G401.6 (cell line): ENCODE measurements around the gene ALOXE3.

Source experiments
- FAIRE-seq: peaks from 2 replicates; lab custom pipeline; 2012; peaks lifted over from hg19 to GRCh38; lab: Jason Lieb, UNC

Gene ALOXE3

DNA sequence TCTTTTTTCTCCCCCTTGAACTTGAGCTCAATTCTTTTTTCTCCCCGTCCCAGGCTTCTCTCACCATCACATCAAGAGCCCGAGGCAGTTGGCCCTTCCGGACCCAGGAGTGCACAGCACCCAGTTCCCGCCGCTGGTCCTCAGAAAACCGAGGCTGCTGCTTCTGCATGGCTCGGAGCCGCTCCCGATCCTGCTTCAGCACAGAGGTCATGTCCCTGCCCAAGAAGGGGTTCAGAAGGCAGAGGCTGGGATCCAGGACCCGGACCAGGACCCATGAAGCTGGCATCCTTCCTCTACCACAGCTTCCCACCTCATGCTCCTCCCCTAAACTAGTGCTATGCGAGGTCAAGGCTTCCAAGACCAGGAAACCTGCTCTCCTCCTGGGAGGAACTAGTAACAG is 23.4 kb upstream of the ALOXE3 start:
- no peak for FAIRE-seq

DNA sequence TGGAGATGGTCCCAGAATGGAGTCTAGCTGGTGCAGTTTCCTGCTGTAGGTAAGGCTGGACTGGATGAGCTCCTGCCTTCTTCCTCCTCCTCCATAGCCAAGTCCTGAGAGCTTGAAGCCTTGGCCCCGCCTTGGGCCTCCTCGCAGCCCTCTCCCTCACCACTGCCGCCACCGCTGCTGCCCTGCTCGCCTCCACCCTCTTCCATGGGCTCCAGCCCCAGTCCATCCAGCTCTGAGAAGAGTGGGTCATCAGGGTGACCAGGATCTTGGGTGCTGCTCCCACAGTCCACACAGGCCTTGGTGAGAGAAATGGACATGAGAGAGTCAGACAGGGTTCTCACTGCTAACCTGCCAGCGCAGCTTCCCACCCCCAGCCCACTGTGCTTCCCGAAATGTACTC is 22.7 kb upstream of the ALOXE3 start:
- FAIRE-seq = no peak

DNA sequence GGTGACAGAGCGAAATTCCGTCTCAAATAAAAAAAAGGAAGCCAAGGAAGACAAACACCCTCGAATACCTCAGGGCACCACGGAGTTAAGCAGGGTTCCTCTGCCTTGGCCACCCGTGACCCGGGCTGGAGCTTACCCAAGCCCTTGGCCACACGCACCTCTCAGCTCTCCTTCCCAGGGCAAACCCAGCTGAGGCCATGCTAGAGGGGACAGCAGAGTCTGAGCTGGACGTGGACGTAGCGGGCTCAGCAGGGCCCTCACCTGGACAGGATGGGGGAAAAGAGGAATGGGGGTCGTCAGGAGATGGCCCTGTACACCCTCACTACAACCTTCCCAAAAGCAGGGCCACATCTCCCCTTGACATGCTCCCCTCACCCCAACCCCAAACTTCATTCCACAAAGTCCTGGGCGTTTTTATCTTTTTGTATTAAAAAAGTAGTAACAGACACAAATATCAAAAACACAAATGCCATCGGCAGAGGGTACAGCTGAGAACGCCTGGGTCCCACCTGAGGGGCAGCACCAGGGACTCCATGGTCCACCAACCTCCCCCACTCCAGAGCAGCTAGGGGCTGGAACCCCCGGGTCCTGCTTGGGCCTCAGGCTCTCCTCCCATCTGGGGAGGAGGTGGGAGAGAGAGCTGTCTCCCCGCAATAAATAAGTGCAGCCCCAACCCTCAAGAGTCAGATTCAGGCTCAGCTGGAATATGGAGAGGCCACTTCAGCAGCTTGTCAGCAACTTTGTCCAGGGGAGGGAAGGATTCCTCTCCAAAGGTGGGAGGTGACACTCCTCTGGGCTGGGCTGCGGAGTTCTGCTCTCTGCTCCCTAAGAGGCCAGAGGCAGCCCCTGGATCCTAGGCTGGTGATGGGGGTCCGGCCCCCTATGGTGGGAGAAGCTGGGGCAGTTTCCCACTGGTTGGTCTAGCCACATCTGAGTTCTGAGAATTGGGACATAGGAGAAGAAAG is 22.0 kb upstream of the ALOXE3 start:
- FAIRE-seq = no peak

DNA sequence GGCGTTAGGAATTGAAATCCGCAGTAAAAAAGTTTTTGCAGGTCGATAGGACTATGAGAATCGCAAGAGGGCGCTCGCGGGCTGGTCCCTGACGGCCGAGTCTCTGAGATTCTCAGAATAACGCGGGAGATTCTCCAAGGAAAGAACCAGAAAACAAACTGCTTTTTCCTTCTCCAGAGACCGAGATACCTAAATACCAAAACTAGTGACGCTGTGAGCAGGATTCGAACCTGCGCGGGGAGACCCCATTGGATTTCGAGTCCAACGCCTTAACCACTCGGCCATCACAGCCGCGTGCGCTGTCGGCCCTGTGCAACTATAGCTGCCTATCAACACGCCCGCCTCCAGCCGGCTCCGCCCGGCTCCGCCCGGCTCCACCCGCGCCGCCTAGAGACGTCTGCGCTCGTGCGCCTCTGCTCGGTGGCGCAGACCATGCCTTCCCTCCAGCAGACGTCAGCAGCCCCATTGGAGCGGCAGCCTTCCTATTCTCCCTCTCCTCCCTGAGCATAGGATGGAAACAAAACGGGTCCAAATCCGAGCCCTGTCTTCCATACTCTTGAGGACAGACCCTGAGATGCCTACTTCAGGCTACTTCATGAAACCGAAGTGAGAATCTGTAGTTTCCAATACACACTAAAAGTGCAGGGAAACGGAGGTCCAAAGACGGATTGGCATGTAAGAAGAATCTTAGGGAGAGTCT is 20.5 kb upstream of the ALOXE3 start:
- FAIRE-seq = peak; percentile 98

DNA sequence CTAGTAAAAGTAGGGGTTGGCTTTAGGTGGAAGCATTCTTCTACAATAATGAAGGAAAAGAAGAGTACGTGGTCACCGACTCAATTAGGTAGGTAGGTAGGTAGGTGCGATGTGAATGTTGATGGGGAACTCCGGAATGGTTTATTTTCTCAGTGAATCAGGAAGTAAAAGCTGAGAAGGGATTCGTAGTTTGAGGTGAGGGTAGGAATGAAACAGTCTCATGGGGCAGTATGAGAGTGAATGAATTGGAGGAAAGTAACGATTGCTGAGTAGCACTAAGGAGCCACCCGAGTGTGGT is 20.0 kb upstream of the ALOXE3 start:
- FAIRE-seq = no peak

DNA sequence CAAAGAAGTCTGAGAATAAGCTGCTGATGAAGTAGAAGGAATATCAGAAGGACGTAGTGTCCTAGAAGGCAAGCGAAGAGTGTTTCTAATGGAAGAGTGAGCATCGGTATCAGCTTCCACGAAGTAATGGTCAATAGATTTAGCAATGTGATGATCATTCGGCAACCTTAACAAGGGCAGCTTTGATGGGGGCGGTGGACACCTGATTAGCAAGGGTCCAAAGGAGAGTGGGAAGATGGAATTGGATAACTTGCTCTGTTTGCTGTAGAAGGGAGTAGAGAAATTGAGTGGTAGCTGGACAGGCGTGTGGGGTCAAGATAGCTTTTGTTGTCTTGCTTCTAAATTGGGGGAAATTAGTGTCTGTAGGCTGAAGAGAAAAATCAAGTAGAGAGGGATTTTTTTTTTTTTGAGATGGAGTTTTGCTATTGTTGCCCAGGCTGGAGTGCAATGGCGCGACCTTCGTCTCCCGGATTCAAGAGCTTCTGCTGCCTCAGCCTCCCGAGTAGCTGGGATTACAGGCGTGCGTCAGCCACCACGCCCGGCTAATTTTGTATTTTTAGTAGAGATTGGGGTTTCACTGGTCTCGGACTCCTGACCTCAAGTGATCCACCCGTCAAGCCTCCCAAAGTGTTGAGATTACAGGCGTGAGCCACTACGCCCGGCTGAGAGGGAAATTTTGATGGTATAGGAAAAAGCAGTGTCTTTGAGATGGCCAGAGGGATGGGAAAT is 19.5 kb upstream of the ALOXE3 start:
- no peak for FAIRE-seq

DNA sequence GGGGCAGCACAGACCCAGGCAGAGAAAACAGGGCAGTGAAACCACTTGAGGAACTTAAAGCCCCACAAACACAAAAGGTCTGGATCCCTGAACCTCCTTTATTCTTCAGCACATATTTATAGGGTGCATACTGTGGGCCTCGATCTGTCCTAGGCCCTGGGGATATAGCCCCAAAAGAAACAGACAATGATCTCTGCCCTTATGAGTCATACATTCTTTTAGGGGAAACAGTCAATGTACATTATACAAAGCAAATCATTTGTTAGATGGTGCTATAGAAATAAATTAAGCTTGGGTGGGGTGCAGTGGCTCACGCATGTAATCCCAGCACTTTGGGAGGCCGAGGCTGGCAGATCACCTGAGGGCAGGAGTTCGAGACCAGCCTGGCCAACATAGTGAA is 15.6 kb upstream of the ALOXE3 start:
- FAIRE-seq = no peak

DNA sequence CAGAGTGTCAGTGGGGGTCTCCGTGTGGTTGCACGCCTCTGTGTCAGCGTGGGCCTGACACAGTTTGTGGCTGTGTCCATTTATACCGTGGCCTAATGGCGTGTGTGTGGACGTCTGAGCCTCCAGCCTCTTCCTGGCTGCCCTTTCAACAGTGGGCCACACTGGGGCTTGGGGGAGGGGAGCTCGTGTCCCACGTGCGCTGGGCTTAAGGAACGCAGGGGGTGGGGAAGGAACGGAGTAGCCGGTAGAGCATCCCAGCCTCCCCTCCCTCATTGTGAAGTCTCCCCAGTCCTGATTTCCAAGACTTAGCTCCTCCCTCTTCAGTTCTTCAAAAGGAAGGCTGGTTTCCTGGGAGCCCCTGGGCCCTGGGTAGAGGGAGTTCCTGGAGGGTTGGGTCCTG is 15.1 kb upstream of the ALOXE3 start:
- no peak for FAIRE-seq

DNA sequence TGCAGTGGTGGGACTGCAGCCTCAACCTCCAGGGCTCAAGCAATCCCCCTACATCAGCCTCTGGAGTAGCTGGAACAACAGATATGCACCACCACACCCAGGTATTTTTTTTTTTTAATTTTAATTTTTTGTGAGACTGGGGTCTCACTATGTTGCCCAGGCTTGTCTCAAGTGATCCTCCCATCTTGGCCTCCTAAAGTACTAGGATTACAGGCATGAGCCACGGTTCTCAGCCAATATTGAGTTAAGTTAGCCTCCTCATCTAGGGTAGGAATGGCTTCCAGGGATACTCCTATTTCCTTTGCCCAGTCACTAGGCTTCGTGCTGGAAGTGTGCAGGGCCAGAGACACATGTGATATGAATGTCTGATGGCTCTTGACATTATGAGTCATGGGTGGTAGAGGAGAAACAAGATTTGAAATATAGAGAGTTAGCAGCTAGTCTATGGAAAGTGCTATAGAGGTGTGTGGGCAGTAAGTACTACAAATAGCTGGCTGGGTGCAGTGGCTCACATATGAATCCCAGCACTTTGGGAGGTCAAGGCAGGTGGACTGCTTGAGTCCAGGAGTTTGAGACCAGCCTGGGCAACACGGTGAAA is 13.6 kb upstream of the ALOXE3 start:
- FAIRE-seq = no peak

DNA sequence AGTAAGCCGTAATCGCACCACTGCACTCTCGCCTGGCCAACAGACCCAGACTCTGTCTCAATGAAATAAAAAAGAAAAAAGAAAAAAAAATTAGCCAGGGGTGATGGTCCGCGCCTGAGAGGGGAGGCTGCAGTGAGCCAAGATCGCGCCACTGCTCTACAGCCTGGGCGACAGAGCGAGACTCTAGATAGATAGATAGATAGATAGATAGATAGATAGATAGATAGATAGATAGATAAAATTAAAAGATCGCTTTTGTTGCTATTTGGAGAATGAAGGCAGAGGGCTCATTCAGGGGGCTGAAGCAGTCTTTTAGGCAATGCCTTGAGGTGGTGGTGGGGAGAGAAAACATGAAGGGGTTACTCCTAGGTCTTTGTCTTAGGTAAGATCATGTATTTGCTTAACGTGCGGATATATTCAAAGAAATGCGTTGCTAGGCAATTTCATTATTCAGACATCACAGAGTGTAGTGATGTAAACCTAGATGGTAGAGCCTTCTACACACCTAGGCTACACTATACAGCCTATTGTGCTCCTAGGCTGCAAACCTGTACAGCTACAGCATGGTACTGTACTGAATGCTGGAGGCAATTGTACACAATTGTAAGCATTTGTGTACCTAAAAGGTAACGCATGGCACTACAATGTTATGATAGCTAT is 9.9 kb upstream of the ALOXE3 start:
- no peak for FAIRE-seq

DNA sequence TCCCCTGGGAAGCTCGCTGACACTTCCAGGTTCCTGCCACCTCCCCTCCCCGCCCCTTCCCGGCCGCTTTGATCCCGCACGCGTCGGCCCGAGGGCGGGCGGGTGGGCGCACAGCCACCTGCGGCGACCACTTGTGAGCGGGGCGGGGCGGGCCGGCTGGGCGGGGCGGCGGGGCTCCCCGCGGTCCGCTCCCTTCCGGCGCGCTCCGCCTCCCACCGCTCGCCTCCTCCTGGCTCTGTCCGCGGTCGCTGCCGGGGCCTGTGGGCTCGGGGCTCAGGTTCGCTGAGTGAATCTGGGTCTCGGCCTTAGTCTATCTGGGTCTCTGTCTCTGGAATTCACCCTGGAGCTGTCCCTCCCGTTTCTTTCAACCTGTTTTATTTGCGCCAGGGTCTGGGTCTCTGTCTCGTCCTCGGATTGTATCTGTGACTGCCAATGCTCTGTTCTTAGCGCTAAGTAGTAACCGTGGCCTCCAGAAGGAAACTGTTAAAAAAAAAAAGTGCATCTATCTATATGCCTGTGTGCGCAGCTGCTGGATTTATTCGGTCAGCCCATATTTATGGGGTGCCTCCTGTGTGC is 8.3 kb upstream of the ALOXE3 start:
- FAIRE-seq = no peak

DNA sequence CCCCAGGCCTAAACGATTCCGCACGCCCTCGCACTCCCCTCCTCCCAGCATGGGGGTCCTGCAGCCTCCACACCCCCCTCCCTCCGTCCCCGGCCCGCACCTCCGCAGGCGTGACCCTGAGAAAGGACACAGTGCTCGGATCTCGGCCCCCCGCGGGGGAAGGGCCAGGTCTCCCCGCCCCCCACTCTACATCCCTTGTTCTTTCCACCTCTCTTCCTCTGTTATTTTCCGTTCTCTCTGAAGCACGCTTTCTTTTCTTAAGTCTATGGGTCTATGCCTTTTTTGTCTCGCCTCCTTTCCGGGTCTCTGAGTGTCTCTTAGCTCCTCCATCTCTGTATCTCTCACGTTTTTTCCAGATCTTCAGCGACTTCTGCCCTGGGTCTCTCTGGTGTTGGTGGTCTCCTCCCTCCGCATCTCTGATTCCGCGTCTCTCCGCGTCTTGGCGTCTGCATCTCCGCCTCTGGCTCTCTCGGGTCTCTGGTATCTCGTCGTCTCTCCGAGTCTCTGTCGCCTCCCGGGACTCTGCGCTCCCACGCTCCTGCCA is 7.7 kb upstream of the ALOXE3 start:
- no peak for FAIRE-seq

DNA sequence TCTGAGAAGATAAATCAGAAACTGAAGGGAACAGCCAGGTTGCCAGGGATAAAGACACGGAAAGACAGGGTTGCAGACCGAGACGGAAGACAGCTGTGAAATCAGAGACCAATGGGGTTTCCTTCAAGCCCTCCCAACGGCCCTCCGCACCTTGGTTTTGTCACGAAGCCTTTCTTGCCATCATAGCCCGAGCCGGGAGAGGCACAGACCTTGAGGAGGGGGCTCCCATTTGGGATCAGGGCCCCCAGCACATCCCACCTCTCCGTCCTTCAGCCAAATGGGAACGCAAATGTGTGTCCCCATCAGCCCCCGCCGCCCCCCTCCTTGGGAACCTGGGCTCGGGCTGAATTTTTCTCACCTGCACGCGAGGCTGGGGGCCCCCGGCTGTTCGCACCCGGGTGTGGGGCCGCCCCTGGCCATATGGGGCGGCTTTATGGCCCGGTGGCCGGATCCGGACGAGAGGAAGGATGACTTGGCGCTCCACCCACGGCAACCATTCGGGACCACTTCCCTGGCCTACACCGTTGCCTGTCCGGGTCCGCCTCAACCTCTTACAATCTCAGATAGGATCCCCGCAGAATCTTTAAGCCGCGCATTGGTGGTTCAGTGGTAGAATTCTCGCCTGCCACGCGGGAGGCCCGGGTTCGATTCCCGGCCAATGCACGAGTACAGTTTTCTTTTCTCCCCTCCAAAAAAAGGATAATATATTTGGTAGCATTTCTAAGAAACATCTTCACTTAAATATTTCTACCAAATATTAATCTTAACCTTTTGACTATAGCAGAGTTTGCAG is 7.0 kb upstream of the ALOXE3 start:
- FAIRE-seq = no peak

DNA sequence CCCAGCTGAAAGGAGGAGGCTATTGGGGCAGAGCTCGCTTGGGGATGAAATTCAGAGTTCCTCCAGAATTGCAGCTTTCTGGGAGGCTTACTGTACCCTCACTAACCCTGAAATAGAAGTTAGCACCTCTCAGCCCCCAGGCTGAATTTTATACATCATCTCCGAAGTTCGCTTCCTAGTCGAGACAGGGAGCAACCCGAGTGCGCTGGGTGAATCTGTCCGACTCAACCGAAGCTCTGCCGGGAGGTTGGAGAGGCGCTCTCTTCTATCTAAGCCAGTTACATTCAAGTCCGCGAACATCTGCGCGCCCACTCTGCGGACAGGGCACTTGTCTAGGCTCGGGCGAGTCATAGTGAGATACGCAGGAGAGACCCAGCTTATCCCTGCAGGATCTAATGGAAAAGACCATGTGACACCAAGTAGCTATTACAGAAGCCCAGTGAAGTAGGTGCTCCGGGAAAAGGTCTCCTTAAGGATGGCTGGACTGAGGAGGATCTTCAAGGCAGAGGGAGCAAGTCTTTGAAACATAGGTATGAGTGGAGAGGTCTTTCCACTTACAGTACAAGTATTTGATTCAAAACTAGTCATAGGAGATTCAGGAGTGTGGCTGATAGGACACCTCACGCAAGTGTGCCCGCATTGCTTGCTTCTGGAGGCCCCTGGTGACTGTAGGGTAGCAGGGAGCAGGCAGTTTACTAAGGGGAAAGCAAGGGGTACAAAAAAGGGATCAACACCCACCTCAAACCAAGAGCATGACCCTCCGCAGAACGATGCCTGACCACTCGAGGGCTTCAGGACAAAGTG is 6.2 kb upstream of the ALOXE3 start:
- no peak for FAIRE-seq

DNA sequence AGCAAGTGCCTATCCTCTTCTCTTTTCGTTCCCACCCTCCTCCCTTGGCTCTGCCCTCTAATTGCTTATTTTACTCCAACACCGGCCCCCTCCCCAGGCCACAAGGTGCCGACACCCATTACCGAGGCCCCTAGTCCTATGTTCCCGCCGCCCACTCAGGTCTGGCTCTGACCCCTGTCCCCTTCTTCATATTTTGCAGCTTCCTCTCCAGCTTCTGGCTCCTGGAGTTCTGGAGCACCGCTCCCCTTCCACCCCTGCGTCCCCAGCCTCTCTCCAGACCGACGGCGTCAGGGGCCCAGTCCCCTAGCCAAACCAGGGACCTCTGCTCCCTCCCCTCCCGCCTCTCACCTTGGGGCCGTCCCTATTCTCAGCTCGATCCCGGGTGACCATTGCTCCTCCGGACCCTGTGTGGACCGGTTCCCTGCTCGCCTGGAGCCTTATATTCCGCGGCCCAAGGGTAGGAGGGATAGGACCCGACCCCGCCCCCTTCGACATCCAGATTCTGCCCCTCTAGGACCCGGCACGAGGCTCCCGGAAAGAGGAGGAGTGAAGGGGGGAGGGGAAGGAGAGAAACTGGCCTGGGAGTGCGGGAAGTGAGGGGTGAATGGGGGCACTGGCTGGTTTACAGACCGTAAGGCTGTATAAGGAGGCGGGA is 5.5 kb upstream of the ALOXE3 start, which contains the start of gene HES7:
Gene HES7 (minus strand): TSS at position 412 of the 655 bp plus-strand sequence. CDS start 22 bp downstream, at position 390.
- peak; percentile 69 for FAIRE-seq

DNA sequence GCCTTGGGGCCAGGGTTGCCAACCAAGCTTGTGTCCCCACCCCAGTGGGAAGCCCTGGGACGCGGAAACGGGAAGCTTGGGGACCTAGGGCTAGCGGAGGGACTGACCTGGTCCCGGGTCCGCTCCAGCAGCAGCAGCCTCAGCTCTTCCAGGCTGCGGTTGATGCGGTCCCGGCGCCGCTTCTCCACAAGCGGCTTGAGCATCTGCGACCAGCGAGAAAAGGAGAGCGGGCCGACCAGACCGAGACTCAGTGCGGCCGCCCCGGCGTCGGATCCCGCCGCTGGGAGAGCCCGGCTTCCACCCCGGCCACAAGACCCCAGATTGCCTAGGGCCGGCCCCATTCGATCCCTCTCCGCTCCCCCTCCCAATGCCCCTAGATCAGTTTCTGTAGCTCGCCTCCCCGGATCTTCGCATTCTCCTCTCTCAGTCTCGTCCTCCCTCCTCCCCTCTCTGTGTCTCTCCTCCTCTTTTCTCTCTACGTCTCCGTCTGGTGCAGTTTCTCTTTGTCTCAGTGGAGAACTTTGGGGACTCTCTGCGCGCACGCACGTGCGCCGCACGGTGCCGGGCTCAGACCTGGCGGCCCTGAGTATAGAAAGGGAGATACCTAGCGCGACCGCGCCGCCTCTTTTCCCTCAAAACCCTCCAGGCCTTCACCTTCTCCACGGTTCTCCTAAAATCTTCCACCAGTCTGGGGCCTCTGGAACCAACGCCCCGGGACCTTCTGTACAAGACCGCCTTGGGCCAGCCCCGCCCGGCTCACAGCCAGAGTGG is 4.8 kb upstream of the ALOXE3 start:
- FAIRE-seq = no peak

DNA sequence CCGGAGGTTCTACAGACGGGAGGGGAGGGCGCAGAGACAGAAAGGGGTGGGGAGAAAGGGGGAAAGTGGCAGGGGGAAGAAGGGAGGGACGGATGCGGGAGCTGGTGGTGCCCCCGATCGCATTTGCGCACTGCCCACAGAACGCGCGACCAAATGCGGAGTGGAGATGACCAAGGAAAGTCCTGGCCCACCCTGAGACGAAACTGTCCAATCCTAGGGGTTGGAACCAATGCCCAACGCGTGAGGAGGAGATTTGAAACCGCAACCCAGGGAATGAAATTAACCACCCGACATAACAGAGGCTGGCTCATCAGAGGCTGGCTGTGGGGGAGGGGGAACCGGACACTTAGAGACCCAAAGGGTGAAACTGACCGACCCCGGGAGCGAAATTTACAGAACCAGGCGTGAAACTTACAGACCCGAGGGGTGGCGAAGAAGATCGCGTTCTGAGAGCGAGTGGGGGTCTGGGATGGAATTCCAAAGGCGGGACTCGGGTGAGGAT is 4.2 kb upstream of the ALOXE3 start:
- no peak for FAIRE-seq
